Measurements from ENCODE around the gene TAF11L12. TPM values are rescaled to one million over a fixed set of nuclear protein-coding genes. Genes with fewer than 3 reads are reported as not detected.
"Not testable (repeated sequence)": the region's sequence is repeated elsewhere in the genome, so short reads cannot be mapped to it uniquely, and the experiment has no call there.

The TAF11L12 gene
- total and polyA plus RNA-seq, 2 experiments from 2014 or later, result not detected

DNA sequence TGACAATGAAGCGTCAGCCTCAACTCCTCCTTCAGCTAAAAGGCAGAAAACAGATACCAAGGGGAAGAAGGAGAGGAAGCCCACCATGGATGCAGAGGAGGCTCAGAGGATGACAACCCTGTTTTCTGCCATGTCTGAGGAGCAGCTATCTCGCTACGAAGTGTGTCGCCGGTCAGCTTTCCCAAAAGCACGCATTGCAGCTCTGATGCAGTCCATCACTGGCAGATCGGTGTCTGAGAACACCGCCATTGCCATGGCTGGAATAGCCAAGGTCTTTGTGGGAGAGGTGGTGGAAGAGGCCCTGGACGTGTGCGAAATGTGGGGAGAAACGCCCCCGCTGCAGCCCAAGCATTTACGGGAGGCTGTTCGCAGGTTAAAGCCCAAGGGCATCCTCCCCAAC lies 5.2 kb upstream of the TAF11L12 start:
- Histone ChIP-seq H3K4me2 (no peak overlapping the region), H4K20me1 (ENCODE audit: insufficient read depth, poor library complexity, severe bottlenecking) (no peaks in the 10 kb centered on the region), H3K4me3 (no peak overlapping the region), H3K9me2 (replicated peaks; ENCODE audit: insufficient read depth) (no peaks in the 10 kb centered on the region), H3K27me3 (no peaks in the 10 kb centered on the region), H2AFZ (no peak overlapping the region), H3K4me1 (ENCODE audit: insufficient read depth) (no peaks in the 10 kb centered on the region), H3K79me2 (no peaks in the 10 kb centered on the region), H3K36me3 (replicated peaks; ENCODE audit: insufficient read depth, low read depth) (no peaks in the 10 kb centered on the region), H3K27ac (no peak overlapping the region), H3K9me3 (ENCODE audit: low read depth) (no peaks in the 10 kb centered on the region)
- no peak for DNase-seq (ENCODE audit: low spot score)
- TF ChIP-seq EZH2 (IDR thresholded peaks at IDR 0.05; ENCODE audit: borderline replicate concordance) (no peak), EZH2phosphoT487 (IDR thresholded peaks at IDR 0.05; ENCODE audit: low read depth, severe bottlenecking, unreplicated experiment) (no peak)
- TF ChIP-seq, protein P1, sequence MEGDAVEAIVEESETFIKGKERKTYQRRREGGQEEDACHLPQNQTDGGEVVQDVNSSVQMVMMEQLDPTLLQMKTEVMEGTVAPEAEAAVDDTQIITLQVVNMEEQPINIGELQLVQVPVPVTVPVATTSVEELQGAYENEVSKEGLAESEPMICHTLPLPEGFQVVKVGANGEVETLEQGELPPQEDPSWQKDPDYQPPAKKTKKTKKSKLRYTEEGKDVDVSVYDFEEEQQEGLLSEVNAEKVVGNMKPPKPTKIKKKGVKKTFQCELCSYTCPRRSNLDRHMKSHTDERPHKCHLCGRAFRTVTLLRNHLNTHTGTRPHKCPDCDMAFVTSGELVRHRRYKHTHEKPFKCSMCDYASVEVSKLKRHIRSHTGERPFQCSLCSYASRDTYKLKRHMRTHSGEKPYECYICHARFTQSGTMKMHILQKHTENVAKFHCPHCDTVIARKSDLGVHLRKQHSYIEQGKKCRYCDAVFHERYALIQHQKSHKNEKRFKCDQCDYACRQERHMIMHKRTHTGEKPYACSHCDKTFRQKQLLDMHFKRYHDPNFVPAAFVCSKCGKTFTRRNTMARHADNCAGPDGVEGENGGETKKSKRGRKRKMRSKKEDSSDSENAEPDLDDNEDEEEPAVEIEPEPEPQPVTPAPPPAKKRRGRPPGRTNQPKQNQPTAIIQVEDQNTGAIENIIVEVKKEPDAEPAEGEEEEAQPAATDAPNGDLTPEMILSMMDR (IDR thresholded peaks at IDR 0.05; ENCODE audit: poor library complexity), result no peak
- 95% methylated on average over 14 of the region's 14 CpGs for WGBS (ENCODE audit: low lambda C conversion rate, missing lambda C conversion rate)

- not testable (repeated sequence) for H3K4me2 ChIP-seq; DNase-seq (ENCODE audit: low spot score); H3K36me3 ChIP-seq (replicated peaks; ENCODE audit: insufficient read depth, low read depth); H3K9me2 ChIP-seq (replicated peaks; ENCODE audit: insufficient read depth); H3K27me3 ChIP-seq; H2AFZ ChIP-seq; H3K79me2 ChIP-seq; H3K4me3 ChIP-seq; H3K27ac ChIP-seq; H3K4me1 ChIP-seq (ENCODE audit: insufficient read depth); H4K20me1 ChIP-seq (ENCODE audit: insufficient read depth, poor library complexity, severe bottlenecking); H3K9me3 ChIP-seq (ENCODE audit: low read depth)
- WGBS (ENCODE audit: low lambda C conversion rate, missing lambda C conversion rate), result 80% methylated on average over 4 of the region's 4 CpGs
Measured at GRCh38 chr5:17607461-17607860, 2.7 kb upstream of the TAF11L12 start.

- no peak overlapping the region for H2AFZ ChIP-seq
- H3K36me3 ChIP-seq (replicated peaks; ENCODE audit: insufficient read depth, low read depth), result no peaks in the 10 kb centered on the region
- H3K27ac ChIP-seq, result no peak overlapping the region
- no peak overlapping the region for H3K4me3 ChIP-seq
- 93% methylated on average over 17 of the region's 17 CpGs for WGBS (ENCODE audit: low lambda C conversion rate, missing lambda C conversion rate)
- no peaks in the 10 kb centered on the region for H3K4me1 ChIP-seq (ENCODE audit: insufficient read depth)
- no peaks in the 10 kb centered on the region for H3K9me2 ChIP-seq (replicated peaks; ENCODE audit: insufficient read depth)
- no peaks in the 10 kb centered on the region for H3K79me2 ChIP-seq
- no peaks in the 10 kb centered on the region for H3K9me3 ChIP-seq (ENCODE audit: low read depth)
- no peaks in the 10 kb centered on the region for H4K20me1 ChIP-seq (ENCODE audit: insufficient read depth, poor library complexity, severe bottlenecking)
- no peak for DNase-seq (ENCODE audit: low spot score)
- no peak for TF ChIP-seq EZH2 (IDR thresholded peaks at IDR 0.05; ENCODE audit: borderline replicate concordance)
- no peak for TF ChIP-seq EZH2phosphoT487 (IDR thresholded peaks at IDR 0.05; ENCODE audit: low read depth, severe bottlenecking, unreplicated experiment)
- TF ChIP-seq, protein P1 (IDR thresholded peaks at IDR 0.05; ENCODE audit: poor library complexity), result no peak
- H3K4me2 ChIP-seq, result no peak overlapping the region
- no peaks in the 10 kb centered on the region for H3K27me3 ChIP-seq
Measured at GRCh38 chr5:17614872-17615605, 4.8 kb downstream of the TAF11L12 start.

DNA sequence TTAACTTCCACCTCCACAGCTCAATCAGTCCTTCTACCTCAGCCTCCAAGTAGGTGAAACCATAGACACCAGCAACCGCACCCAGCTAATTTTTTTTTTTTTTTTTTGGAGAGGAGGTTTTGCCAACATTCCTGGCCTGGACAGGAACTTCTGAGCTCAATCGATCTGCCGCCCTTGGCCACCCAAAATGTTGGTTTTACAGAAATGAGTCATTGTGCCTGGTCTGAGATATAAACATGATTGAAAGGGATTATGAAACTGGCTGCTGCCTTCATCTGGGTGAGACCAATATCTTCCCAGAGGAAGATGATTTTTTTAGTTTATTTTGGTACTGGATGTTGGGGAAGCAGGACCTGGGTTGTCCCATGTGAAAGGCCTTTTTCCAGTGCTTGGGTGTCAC lies 9.2 kb downstream of the TAF11L12 start:
- H3K27me3 ChIP-seq, result no peaks in the 10 kb centered on the region
- TF ChIP-seq EZH2phosphoT487 (IDR thresholded peaks at IDR 0.05; ENCODE audit: low read depth, severe bottlenecking, unreplicated experiment) (no peak), EZH2 (IDR thresholded peaks at IDR 0.05; ENCODE audit: borderline replicate concordance) (no peak)
- TF ChIP-seq, protein P1 (IDR thresholded peaks at IDR 0.05; ENCODE audit: poor library complexity), result no peak
- H4K20me1 ChIP-seq (ENCODE audit: insufficient read depth, poor library complexity, severe bottlenecking), result no peaks in the 10 kb centered on the region
- no peak overlapping the region for H3K27ac ChIP-seq
- no peak for DNase-seq (ENCODE audit: low spot score)
- H3K36me3 ChIP-seq (replicated peaks; ENCODE audit: insufficient read depth, low read depth), result no peaks in the 10 kb centered on the region
- H3K9me3 ChIP-seq (ENCODE audit: low read depth), result no peaks in the 10 kb centered on the region
- H3K79me2 ChIP-seq, result no peaks in the 10 kb centered on the region
- no peak overlapping the region for H3K4me2 ChIP-seq
- WGBS (ENCODE audit: low lambda C conversion rate, missing lambda C conversion rate), result 94% methylated on average over 3 of the region's 3 CpGs
- no peaks in the 10 kb centered on the region for H3K9me2 ChIP-seq (replicated peaks; ENCODE audit: insufficient read depth)
- no peaks in the 10 kb centered on the region for H3K4me1 ChIP-seq (ENCODE audit: insufficient read depth)
- no peak overlapping the region for H2AFZ ChIP-seq
- H3K4me3 ChIP-seq, result no peak overlapping the region

Measured in hepatocyte (in vitro differentiated cells).